Activated naive CD4-positive, alpha-beta T cell treated with anti-CD3 and anti-CD28 coated beads, Interleukin-2, amount 50 U/mL, for 16 hours (primary cell): ENCODE results near the gene ZXDC.

Experiments used
- DNase-seq: peaks from one replicate; pipeline ENCODE4 v3.0.0-alpha.2; 2020

The ZXDC gene

DNA sequence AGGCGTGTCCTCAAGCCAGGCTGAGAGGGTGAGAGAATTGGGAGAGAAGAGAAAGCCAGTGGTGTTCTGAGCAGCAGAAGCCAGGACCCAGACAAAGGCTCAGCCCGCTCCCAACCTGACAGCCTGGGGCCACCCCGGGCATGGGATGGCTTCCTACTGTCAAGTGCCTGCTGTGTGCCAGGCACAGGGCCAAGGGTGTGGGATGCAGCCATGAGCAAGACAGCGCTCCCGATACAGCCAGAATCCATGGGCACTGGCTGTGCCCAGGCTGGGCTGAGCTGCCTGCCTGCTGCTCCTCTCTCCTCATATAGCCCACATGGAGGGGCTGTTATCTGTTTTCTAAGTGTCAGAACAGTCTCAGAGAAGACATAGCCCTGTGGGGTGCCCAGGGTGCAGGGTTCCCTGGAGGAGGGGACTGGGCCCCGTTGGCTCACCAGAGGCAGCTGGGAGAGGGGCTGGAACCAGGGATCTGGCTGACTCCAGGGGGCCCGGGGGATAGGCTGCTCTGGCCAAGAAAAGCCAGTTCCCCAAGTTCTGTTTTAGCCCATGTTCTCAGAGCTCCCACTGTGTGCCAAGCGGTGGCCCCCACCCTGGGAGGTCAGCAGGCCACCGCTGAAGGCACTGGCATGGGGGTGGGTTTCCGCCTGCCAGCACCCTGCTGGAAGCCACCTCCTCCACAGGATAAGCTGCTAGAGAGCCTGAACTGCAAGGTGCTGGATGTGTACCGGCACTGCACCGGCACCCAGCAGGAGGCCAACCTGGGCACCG, 42.0 kb downstream of the ZXDC start:
- no peak for DNase-seq

GRCh38 chr3:126433105-126433430, 42.6 kb downstream of the ZXDC start:
- DNase-seq, result no peak

- DNase-seq, result no peak
Observed at GRCh38 chr3:126432361-126433104, 43.2 kb downstream of the ZXDC start.

DNA sequence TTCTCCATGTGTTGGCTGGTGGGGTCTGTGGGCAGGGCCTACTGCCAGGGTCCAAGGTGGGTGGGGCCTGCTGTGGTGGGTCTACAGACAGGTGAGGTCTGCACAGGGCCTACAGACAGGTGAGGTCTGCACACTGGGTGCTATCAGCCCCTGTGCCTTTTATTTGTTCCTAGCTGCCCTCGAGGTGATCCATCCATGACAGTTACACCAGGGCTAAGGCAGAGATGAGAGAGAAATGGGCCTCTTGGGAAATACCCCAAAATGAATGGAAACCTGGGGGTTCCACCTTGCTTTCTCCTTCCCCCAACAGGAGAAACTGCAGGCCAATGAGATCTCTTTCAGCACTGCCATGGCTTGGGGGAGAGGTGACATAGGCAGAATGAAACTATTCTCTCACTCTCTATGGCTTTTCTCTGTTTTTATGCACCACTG, 44.6 kb downstream of the ZXDC start:
- no peak for DNase-seq

- DNase-seq, result no peak
Observed at GRCh38 chr3:126424751-126425150, 50.9 kb downstream of the ZXDC start.

DNA sequence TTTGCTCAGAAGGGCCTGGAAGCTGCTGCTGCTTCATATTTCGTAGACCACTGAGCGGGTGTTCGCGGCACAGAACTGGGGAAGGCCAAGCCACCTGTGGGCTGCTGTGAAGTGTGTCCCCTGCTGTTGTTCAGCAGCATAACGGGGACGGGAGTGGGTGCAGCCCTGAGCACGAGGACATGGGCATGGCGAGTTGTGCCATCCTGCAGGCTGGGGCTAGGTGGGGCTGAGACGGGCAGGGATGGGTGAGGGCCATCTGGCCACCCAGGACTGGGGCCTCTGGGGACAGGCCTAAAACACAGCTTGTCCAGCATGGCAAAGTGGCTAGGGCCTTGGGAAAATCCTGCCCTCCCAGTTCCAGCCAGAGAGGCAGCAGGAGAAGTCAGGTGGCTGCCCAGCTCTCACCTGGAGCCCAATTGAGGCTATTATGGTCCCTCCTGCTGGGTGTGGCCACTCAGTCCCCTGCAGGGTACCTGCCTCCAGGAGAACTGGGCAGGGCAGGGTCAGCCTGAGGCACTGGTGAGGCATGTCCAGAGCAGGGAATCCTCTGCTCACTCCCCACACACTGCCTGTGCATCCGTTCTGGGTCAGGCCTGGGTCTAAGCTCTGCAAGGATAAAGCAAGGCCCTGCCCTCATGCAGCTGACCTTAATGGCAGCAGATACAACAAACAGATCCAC, 51.5 kb downstream of the ZXDC start:
- no peak for DNase-seq

DNA sequence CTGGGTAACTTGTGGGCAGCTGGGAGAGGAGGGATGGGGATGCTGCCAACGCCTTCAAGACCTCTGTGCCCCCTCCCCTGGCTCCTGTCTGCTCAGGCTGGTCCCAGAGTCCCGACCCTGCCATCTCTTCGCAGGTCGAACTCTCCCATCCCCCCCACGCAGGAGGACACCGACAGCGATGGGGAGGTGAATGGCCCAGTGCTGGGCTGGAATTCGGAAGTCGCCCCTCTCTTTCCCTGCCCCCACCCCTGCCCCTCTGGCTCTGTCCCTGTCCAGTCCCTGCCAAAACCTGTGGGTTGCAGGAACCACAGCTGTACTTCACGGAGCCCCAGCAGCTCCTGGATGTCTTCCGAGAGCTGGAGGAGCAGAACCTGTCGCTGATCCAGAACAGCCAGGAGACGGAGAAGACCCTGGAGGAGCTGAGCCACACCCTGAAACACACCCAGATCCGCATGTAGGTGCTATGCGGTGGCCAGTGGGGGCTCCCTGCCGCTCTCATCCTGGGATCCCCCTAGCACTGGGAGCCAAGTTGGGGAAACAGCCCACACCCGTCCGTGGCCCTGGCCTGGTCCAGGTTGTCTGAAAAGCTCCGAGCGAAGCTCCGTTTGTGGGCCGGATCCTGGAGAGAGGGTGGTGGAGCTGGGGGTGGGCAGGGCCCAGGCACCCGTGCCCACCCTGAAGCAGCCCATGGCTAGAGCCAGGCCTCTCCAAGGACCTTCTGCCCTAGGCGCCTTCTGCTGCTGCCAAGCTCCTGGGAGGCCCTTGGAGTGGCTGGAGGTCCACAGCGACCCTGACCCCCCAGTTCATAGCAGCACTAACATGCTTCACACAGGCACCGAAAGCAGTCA, 52.3 kb downstream of the ZXDC start:
- DNase-seq, result no peak

- DNase-seq, result no peak
Observed at GRCh38 chr3:126422571-126423091, 53.1 kb downstream of the ZXDC start.

GRCh38 chr3:126422121-126422520, 53.6 kb downstream of the ZXDC start:
- DNase-seq, result no peak

GRCh38 chr3:126421573-126422119, 54.0 kb downstream of the ZXDC start:
- no peak for DNase-seq

DNA sequence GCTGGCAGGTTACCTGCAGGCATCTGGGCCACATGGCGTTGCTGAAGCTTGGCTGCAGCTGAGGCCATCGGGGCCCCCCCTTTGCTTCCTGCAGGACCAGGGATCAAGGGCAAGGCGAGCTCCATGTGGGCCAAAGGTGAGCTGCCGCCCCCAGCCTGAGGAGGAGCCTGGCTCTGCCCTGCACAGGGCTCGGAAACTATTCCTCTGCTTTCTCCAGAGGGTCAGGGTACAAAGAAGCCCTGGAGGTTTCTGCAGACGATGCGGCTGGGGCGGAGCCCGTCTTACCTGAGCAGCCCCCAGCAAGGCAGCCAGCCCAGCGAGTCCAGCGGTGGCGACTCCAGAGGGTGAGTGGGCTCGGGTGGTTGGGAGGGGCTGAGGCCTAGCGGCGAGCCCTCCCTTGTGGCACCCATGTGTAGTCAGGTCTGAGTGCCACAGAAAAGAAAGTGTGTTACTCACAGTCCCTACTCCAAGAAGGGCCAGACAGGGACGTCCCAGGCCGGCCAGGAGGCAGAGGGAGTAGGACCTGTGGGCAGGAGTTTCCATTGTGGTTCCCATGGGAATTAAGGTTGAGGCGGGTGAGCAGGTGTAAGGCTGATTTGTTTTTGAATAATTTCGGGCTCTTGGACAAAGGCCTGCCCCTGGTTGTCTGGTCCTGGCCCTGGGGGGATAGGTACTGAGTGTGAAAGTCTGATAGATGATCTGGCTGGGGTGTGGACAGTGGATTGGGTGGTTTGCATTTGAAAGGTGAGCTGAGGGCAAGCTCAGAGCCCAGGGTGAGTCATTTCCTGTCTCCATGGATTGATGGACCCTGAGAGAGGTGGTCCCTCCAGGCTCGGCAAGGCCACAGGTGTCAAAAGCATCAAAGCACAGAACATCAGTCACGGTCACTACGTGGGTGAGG, 55.6 kb downstream of the ZXDC start:
- no peak for DNase-seq

GRCh38 chr3:126419151-126419703, 56.5 kb downstream of the ZXDC start:
- no peak for DNase-seq

DNA sequence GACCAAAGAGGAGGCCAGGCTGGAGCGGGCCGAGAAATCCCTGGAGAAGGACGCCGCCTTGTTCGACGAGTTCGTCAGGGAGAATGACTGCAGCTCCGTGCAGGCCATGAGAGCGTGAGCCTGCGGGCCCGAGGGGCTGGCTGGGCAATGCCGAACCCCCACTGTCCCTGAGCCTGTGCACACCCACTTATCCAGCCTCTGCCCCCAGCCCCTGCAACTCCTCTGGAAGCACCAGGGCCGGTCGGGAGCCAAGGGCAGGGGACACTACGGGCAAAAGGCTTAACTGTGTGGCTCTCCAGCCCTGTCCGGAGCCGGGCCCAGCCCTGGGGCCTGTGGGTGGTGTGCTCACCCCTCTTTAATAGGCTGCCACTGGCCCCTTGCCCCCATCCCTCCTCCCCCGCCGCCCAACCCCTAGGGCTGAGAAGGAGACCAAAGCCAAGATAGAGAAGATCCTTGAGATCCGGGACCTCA, 57.0 kb downstream of the ZXDC start:
- DNase-seq, result no peak

- DNase-seq, result no peak
Observed at GRCh38 chr3:126417981-126418530, 57.6 kb downstream of the ZXDC start.

GRCh38 chr3:126417515-126417914, 58.2 kb downstream of the ZXDC start:
- DNase-seq, result no peak

DNA sequence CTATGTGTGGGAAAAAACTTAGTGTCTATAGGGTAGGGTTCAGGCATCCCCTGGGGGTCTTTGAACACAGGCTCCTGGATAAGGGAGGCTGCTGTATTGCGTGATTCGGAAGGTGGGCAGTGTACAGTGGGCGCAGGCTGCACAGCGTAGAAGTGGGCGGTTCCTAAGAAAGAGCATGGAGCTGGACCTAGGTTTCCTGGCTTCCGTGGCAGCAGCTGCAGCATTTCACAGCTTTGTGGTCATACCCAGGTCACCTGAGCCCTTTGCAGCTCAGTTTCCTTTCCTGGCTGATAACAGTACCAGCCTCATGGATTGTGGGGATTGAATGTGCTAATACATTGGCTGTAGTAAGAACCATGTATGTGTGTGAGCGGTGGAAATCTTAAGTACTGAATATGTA, 58.7 kb downstream of the ZXDC start:
- DNase-seq, result no peak

GRCh38 chr3:126415661-126416591, 59.8 kb downstream of the ZXDC start:
- DNase-seq, result no peak

GRCh38 chr3:126414961-126415660, 60.6 kb downstream of the ZXDC start:
- no peak for DNase-seq

GRCh38 chr3:126414406-126414805, 61.3 kb downstream of the ZXDC start:
- DNase-seq, result no peak
